ENCODE results near the gene TSPEAR.
"Not testable (repeated sequence)": the region's sequence is repeated elsewhere in the genome, so short reads cannot be mapped to it uniquely, and the experiment has no call there.

TSPEAR gene

DNA sequence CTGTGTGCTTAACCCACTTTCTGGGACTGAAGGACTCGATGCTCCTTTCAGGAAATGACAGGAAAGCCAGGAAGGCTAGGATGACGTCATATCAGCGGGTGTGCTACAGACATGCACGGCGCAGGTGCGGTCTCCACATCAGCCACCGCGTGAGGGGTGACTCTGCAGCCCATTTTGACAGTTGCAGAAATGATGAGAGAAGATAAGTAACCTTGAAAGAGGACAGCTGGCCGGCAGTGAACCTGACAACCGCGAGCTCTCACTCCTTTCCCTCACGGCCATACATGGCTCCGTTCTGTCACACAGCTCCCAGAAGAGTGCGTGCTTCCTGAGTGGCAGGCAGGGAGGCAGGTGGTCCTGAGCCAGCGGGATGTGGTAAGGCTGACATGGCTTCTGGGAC, 129.3 kb downstream of the TSPEAR start:
- DNase-seq, result no peak

DNA sequence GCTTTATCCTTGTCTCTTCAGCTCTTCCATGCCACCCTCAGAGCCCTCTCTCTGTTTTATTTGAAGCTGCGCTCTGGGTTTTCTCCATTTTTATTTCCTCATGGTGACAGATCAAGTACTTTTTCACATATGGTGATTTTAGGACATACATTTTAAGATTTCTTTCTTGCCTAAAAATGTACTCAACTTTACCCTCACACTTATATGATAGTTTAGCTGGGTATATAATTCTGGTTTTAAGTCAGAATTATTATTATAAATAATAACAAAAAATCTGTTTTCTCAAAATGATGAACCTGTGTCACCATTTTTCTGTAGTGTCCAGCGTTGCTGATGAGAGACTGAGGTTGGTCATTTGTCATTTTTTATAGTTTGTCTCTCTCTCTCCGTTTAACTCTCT, 130.2 kb downstream of the TSPEAR start:
- no peak for DNase-seq

DNA sequence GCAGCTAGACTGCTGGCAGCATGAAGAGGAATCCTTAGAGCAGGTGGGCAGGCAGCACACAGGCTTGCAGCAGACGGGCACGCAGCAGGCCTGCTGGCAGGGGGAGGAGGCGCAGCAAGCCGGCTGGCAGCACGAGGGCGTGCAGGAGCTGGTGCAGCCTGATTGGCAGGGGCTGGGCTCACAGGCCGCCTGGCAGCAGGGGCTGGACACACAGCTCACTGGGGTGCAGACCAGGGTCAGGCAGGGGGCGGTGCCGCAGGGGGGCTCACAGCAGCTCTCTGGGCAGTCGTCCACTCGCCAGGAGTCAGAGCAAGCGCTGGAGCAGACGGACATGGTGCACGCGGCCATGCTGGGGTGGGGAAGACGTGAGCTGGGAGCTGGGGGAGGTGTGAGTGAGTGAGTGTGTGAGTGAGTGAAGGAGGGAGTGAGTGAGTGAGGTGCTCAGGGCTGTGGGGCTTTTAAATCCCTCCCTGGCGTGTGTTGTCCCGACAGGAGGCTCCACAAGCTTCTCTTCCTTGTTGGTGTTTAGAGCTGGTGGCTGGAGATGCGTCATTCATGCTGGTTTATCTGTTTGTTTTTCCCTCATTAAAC, 131.0 kb downstream of the TSPEAR start, which contains the start of gene KRTAP10-5:
KRTAP10-5 (minus strand) TSS at position 374 of the 591 bp plus-strand sequence; CDS start at position 348, 26 bp downstream.
- peak; percentile 66 for DNase-seq

DNA sequence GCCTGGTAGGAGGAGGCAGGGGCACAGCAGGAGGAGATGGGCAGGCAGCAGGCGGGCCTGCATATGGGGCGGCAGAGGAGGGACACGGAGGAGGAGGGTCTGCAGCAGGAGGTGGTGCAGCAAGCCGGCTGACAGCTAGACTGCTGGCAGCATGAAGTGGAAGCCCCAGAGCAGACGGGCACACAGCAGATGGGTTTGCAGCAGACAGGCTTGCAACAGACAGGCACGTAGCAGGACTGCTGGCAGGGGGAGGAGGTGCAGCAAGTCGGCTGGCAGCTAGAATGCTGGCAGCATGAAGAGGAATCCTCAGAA, 131.6 kb downstream of the TSPEAR start:
- DNase-seq, result no peak

DNA sequence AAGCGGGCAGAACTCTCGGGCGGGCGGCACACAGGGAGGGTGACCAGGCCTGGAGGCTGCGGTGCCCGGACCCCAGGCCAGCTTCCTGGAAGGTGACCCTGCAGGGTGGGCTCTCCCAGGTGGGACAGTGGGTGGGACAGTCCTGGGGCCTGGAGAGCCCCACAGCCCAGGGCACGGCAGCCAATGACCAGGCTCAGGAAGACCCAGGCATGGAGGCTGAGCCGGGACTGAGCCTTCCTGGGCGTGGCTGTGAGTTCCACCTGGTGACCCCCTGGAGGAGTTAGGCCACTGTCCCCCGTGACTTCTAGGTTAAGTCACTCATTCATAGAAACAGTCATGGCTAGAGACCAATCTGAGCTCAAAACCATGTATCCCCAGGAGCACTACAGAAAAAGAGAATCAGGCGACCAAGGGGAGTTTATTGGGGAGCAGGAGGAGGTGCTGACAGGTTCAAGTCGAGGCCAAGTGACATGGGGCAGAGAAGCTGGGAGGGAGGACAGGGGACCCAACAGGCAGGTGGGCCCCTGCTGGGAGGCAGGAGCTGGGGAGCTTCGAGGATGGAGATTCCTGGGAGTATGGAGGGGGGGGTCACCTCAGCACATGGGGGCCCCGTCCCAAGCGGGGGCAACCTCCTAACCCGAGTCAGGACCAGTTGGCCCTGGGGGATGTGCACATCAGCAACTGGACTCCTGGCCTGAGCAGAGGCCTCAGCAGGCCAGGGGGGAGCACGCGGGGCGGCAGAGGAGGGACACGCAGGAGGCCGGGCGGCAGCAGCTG, 132.1 kb downstream of the TSPEAR start:
- no peak for DNase-seq

DNA sequence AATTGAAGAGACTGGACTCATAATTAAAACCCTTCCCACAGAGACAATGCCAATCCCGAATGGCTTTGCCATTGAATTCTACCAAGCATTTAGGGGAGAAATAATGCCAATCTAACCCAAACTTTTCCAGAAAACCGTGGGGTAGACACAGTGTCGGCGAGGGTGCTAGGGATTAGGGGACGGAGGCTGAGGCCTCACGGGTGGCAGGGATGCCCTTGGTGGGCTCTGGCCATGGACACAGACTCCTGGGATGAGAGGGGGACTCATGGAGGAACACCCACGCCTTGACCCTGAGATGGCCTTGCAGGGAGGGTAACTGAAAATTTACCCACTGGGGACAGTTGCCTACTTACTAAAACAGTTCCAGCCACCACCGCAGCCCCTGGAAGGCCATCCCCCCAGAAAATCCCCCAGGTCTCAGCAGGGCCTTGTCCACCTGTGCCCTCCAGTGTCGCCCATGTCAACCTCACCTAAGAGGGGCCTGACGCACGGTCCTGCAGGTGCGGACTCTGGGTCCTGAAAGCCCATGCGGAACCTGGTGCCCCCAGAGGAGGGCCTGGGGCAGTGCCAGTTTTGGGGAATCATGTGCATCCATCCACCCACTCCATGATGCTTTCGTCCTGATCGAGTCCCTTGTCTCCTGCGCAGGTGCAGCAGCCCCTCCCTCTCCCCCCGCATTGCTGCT, 132.9 kb downstream of the TSPEAR start:
- DNase-seq, result no peak

DNA sequence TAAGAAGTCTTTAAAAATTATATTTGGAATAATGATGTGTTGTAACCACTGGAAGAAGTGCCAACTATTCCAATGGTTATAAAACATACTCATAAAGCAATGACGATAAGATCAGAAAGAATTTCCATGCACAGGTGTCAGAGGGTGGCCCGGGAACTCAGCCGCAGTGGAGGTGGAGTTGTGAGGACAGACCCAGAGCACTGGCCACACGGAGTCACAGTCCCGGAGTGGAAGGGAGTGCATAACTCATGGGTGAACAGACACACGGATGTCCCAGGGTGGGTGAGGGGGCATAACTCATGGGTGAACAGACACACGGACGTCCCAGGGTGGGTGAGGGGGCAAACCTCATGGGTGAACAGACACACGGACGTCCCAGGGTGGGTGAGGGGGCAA, 135.3 kb downstream of the TSPEAR start:
- no peak for DNase-seq

DNA sequence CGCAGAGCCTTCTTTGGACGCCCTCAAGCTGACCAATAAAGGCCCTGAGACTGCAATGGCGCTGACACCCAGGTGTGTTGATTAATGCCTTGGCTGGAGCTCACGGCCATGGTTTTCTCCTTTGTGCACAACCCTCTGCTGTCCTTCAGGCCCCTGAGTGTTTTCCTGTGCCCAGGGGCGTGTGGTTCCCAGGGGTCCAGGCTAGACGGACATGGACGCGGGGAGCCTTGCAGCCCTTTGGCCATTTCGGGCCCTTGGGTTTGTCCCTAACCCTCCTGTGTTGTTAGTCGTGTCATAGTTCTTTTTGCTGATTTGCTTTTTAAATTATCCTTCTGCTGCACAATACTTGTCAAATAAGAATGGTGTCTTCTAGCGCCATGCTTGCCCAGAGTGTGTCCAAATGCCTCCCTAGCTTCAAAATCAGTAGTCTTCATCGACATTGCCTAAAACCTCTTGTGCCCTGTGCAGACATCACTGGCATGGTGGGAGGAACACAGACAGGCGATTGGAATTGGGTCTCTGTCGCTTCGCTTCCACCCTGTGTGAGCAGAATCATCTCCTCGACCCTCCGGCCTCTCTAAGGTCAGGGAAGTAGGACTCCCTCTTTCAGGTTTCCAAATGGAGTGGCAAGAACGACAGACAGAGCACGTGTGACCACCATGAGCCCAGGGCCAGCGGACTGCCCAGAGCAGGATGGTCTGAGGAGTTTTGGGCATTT, 135.9 kb downstream of the TSPEAR start:
- DNase-seq, result no peak

DNA sequence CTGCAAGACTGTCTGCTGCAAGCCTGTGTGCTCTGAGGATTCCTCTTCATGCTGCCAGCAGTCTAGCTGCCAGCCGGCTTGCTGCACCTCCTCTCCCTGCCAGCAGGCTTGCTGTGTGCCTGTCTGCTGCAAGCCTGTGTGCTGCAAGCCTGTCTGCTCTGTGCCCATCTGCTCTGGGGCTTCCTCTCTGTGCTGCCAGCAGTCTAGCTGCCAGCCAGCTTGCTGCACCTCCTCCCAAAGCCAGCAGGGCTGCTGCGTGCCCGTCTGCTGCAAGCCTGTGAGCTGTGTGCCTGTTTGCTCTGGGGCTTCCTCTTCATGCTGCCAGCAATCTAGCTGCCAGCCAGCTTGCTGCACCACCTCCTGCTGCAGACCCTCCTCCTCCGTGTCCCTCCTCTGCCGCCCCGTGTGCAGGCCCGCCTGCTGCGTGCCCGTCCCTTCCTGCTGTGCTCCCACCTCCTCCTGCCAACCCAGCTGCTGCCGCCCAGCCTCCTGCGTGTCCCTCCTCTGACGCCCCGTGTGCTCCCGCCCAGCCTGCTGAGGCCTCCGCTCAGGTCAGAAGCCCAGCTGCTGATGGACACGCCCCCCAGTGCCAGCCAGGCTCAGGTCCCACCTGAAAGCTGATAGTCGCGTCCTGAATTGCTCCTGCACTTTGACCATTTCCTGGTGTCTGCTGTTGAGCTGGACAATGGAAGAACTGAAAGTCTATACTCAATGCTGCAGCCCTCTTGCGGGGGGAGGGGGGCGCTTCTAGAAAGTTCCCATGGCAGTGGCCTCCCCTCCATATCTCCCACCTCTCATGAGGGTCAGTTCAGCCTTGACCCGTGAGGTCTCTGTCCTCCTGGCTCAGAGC, 136.7 kb downstream of the TSPEAR start:
- peak; percentile 63 for DNase-seq

DNA sequence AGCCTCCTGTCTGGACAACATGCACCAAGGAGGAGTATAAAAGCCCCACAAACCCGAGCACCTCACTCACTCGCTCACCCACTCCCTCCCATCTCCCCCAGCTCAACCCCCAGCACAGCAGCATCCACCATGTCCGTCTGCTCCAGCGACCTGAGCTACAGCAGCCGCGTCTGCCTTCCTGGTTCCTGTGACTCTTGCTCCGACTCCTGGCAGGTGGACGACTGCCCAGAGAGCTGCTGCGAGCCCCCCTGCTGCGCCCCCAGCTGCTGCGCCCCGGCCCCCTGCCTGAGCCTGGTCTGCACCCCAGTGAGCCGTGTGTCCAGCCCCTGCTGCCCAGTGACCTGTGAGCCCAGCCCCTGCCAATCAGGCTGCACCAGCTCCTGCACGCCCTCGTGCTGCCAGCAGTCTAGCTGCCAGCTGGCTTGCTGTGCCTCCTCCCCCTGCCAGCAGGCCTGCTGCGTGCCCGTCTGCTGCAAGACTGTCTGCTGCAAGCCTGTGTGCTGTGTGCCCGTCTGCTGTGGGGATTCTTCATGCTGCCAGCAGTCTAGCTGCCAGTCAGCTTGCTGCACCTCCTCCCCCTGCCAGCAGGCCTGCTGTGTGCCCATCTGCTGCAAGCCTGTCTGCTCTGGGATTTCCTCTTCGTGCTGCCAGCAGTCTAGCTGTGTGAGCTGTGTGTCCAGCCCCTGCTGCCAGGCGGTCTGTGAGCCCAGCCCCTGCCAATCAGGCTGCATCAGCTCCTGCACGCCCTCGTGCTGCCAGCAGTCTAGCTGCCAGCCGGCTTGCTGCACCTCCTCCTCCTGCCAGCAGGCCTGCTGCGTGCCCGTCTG, 137.5 kb downstream of the TSPEAR start, which contains the start of gene KRTAP10-4:
KRTAP10-4 (plus strand) TSS at position 100 of the 827 bp plus-strand sequence; CDS start at position 130, 30 bp downstream.
- not testable (repeated sequence) for DNase-seq

DNA sequence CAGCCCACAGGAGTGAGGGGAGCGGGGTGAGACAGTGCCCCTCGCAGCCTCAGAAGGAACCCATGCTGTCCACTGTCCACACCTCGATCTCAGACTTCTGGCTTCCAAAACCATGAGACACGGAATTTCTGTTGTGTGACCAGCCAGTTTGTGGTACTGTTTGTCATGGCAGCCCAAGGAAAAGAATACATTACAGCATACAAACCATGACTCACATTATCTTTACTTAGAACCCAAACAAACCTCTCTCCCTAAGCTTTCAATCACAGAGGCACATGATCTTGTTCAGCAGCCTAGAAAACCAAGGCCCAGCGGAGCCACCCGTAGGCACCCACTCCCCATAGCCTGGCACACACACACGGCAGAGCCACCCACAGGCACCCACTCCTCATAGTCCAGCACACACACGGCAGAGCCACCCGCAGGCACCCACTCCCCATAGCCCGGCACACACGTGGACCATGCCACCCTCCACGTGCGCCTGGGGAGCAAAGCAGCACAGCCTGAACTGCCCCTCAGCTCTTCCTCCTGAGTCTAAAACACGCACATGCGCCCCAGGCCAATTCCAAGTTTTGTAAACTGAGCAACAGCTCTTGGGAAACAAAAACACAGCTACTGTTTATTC, 138.3 kb downstream of the TSPEAR start:
- no peak for DNase-seq

DNA sequence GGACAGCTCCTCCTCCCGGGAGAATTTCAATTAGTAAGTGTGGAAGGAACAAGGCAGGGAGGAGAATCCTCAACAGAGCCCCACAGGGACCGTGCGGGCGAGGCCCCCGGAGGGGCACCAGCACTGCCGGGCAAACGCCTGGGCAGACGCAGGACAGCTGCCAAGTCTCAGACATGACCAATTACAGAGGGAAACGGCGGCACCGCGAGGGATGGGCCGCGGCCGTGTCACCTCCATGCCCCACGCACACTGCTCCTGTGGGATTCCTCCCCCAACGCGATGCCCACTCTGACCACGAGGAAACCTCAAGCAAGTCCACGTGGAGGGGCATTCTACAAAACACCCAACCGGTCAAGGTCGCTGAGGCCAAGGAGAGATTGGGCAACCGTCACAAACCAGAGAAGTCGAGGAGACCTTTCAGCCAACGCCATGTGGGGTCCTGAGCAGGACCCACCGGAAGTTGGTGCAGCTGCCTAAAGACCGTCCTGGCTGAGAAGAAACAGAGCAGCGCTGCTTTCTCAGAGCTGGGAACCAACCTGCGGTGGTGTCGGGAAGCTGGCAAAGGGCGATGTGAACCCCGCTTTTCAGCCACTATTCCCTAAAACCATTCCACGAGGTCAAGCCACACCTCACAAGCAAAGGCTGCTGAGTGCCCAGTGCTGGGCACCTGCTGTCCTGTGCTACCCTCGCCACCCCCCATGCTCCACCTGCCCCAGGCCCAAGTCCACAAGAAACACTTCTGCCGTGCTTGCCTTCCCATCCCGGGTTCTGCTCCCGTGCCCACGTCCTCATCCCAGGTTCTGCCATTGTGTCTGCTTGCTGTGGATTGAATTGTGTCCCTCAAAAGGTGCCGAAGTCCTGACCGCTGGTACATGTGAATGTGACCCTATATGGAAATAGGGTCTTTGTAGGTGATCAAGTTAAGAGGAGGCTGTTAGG, 139.3 kb downstream of the TSPEAR start:
- DNase-seq, result no peak

DNA sequence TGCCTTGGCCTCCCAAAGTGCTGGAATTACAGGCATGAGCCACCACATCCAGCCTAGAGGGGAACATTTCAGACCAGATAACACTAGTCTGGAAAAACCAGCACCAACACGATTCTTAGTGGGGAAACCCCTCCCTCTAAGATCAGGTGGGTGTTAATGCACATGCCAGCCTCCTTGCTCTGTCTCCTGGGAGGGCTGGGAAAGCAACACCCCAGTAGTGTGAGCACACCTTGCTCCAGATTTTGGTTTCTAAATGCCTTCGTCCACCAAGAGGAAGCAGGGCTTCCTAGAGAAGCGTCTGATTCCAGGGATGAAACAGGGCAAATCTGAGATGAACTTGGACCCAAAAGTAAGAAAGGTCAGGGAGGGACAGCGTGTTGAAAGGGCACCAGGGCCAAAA, 140.1 kb downstream of the TSPEAR start:
- DNase-seq, result no peak

DNA sequence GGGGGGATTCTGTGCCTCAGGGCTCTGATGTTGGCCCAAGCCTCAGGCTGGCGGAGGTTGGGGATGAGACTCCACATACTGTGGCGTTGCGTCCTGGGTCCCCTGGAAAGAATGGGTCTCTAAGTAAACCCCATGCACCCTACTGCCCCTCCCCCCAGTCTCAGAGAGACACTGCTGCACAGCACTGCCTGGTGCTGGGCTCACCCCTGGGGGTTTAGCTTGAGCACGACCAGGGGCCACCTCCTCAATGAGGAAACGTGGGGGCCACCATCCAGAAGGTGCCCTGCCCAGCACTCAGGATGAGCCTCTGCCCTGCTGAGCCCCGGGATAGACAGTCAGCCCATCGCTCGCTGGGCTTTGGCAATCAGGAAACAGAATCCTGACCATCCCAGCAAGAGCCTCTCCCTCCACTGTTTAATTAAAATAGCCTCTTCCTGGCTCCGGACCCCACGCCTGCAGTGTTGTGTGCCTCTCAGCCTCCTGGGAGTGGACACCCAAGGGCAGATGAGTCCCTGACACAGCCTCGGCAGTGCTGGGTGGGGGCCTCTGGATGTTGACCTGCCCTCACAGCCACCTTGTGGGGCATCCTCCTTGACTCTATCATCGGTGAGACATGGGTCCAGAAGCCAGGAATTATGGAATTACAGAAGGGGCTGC, 141.4 kb downstream of the TSPEAR start:
- DNase-seq, result no peak

DNA sequence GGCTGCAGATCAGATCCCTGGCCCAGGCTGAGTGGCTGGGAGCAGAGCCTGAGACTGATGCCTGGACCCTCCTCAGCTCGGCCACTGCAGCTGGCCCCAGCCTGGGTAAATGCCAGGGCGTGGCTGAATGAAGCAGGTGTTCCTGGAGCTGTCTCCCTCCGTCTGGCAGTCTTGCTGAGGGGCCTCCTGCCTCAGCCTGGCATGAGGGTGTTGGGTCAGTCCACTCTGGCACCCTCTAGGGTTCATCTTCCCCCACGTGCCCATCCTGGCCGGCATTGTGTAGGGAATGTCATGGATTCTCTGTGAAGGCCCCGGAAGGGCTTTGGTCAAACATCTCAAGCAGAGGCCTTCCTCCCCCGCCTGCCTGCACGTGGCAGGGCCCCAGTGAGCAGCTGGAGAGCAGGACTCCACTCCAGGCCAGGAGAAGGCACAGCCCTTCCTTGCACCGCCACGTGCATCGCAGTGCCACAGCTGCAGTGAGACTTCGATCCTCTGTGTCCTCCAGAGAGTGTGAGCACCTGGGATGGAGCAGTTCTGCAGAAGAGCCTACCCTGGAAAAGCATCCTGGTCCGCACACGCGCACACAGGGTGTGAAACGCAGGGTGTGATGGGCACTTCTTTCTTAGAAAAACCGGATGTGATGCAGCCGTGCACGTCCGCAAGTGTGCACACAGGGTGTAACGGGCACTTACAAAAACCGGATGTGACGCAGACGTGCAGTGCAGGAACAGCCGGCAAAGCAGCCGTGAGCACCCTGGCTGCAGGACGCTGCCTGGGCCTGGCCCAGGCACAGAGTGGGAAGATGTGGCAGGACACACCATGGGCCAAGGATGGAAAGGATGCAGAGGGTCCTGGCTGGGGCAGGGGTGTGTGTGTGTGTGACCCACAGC, 142.5 kb downstream of the TSPEAR start:
- DNase-seq, result peak; percentile 47

DNA sequence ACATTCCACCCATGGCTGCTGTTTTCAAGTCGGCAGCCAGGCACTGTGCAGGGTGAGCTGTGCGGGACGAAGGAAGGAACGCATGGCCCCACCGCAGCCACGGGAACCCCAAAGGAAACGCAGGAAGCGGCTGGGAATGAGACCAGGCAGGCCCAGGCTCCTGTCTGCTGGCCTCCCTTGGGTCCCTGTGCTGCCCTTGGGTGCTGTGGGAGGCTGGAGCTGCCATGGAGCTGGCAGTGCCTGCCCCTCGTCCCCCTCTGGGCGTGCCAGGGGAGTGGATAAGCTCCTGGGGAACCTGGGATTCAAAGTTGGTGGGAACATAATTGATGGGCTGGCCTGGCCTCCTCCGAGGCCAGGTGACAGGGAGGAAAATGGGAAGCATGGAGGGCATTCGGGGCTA, 143.1 kb downstream of the TSPEAR start:
- DNase-seq, result no peak

DNA sequence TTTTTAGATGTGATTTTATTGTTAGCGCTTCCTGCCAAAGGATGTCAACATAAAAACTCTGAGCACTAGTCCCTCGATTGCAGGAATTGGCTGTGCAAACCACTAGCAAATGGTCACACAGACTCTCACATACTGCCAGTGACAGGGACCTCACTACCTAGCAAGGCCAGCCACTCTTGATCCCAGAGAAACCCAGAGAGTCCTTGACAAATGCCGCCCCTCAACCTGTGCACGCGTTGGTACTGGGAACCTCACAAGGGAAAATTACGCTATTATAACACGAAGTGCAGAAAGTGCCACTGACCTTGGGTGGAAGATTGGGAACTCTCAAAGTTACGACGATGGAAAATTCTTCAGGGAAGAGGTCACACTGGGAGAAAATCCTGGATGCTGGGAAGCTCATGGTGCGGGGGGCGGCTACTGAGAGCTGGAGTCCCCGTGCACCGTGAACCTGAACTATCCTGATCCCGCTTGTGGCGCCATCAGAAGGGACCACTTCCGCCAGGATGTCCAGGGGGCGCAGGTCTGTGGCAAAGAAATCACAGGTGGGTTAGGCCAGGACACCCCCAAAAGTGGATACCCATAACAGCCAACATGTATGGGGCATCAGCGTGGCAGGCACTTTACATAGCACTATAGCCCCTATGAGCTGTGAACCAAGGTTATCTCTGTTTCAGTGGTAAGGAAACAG, 143.7 kb downstream of the TSPEAR start:
- DNase-seq, result no peak

DNA sequence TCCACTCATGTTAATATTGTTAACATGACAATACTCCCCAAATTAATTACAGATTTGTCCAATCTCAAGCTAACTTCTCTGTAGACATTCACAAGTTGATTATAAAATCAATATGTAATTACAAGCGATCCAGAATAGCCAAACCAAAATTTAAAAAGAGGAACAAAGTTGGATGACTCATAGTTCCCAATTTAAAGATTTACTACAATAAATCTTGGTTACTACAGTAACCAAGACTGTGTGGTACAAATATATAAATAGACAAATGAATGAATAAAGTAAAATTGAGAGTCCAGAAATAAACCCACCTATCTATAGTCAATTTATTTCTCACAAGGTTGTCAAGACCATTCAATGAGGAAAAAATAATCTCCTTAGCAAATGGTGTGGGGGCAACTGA, 145.0 kb downstream of the TSPEAR start:
- DNase-seq, result peak; percentile 32
